Right lobe of liver (tissue), 6 donors: ENCODE data around the gene DNER. TPM values are rescaled to one million over a fixed set of nuclear protein-coding genes. Genes with fewer than 3 reads are reported as not detected.

ENCODE experiments used
- ATAC-seq, 4 donors: fragments of 200-7000 bp; cut with Tn5 transposase; one replicate each; pipeline ENCODE4 v1.9.1; 2020; ENCODE audit warnings: mild to moderate bottlenecking in 4 of 4, moderate library complexity in 4 of 4
- DNase-seq, 3 donors: peaks; one replicate each; pipeline ENCODE4 v3.0.0-alpha.2; 2020
- H3K27ac ChIP-seq, 3 donors: fragments of 200-600 bp; one replicate each; pipeline ENCODE4 v1.8.0; 2022
- H3K27me3 ChIP-seq, 2 donors: fragments of 200-600 bp; one replicate each; pipeline ENCODE4 v1.8.0; 2022
- H3K36me3 ChIP-seq, 4 donors: fragments of 200-600 bp; sonication (generic) in 1 of 4; one replicate each; pipeline versions ENCODE4 v1.5.1 to v1.8.0; 2017 to 2022; ENCODE audit warnings: control low read depth in 1 of 4
- H3K4me1 ChIP-seq, 4 donors: fragments of 200-600 bp; sonication (generic) in 1 of 4; one replicate each; pipeline versions ENCODE4 v1.5.1 to v1.8.0; 2017 to 2022; ENCODE audit warnings: control low read depth in 1 of 4
- H3K4me3 ChIP-seq, 3 donors: fragments of 200-600 bp; one replicate each; pipeline ENCODE4 v1.8.0; 2022
- H3K9me3 ChIP-seq, 4 donors: fragments of 200-600 bp; sonication (generic) in 1 of 4; one replicate each; pipeline versions ENCODE4 v1.5.1 to v1.8.0; 2017 to 2022; ENCODE audit warnings: control low read depth in 1 of 4
- POLR2A ChIP-seq: fragments of 450-650 bp; IDR thresholded peaks from one replicate; pipeline ENCODE4 v1.6.1; 2017; ENCODE audit warnings: antibody characterized with exemption, mild to moderate bottlenecking
- WGBS: methylation state at CpG from one replicate; pipeline ENCODE4 v1.1.6; 2018; ENCODE audit warnings: low coverage, low lambda C conversion rate; ENCODE audit not compliant: insufficient coverage; ENCODE audit errors: missing lambda C conversion rate; 5-methylcytosine and 5-hydroxymethylcytosine counted together
- intact Hi-C, 2 donors: fragments of 100-400 bp; cut with DNase I; formaldehyde crosslinking; loops; one replicate each; pipeline versions ENCODE4 v1.11.2 to v1.14.1; 2022
- total RNA-seq, 6 experiments: library from RNA; depleted of rRNA in 2 of 6; stranded (reverse); fragments of >200 nt in 2 of 6; fragmentation: NEBNext Ultra II Directional in 3 of 6; extraction: Animal tissue kit (Norgen Biotek cat#: 25700) in 3 of 6; gene quantifications; one replicate each; pipeline versions ENCODE4 v1.1.0 to v1.2.4, GENCODE V29; 2016 to 2023
- TF ChIP-seq, protein P1 (sequence below), 4 donors: fragments of 200-600 bp in 3 of 4; fragments of 450-650 bp in 1 of 4; IDR thresholded peaks; one replicate each; pipeline versions ENCODE4 v1.5.1 to v1.8.0; 2016 to 2022; ENCODE audit warnings: antibody characterized with exemption in 4 of 4, mild to moderate bottlenecking in 2 of 4
- donor health status: DM: no; HTN: yes; CAD: no.
- donor health status: DM: no; HTN: no; CAD: no.
- donor health status: DM: no; HTN: no; CAD: no.
- donor health status: DM: no; HTN: yes; CAD: no.
- donor health status: DM: no; HTN: yes; CAD: no.

The DNER gene
- total RNA-seq, 6 experiments from 2014 or later = 0.13 TPM; not detected in 5

DNA sequence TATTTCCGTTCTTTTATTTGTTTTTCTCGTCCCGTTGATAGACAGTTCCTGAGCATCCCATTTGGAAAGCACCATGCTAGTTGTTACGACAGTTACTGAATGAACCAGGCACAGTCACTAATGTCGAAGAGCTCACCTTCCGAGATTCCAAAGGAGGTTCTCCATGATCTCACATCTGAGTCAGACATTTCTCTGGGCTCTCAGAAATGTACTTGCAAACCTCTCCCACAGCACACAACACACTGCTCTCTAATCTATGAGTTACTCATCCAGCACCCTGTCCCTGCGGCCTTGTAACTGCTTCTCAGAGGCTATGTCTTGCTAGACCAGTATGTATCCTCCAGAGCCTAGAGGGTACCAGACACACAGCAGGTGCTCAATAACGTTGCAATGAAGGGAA lies 174.7 kb downstream of the DNER start:
- no peaks in the 10 kb centered on the region for H3K9me3 ChIP-seq
- ATAC-seq = no peak
- WGBS = 55% methylated on average over 8 of the region's 8 CpGs
- intact Hi-C loops = no loop called here
- TF ChIP-seq POLR2A = no peak
- TF ChIP-seq, protein P1, sequence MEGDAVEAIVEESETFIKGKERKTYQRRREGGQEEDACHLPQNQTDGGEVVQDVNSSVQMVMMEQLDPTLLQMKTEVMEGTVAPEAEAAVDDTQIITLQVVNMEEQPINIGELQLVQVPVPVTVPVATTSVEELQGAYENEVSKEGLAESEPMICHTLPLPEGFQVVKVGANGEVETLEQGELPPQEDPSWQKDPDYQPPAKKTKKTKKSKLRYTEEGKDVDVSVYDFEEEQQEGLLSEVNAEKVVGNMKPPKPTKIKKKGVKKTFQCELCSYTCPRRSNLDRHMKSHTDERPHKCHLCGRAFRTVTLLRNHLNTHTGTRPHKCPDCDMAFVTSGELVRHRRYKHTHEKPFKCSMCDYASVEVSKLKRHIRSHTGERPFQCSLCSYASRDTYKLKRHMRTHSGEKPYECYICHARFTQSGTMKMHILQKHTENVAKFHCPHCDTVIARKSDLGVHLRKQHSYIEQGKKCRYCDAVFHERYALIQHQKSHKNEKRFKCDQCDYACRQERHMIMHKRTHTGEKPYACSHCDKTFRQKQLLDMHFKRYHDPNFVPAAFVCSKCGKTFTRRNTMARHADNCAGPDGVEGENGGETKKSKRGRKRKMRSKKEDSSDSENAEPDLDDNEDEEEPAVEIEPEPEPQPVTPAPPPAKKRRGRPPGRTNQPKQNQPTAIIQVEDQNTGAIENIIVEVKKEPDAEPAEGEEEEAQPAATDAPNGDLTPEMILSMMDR (IDR thresholded peaks at IDR 0.05) = no peak
- H3K27me3 ChIP-seq = no peaks in the 10 kb centered on the region
- no peaks in the 10 kb centered on the region for H3K4me1 ChIP-seq
- no peak overlapping the region for H3K27ac ChIP-seq
- no peaks in the 10 kb centered on the region for H3K36me3 ChIP-seq
- no peak overlapping the region for H3K4me3 ChIP-seq
- no peak for DNase-seq

DNA sequence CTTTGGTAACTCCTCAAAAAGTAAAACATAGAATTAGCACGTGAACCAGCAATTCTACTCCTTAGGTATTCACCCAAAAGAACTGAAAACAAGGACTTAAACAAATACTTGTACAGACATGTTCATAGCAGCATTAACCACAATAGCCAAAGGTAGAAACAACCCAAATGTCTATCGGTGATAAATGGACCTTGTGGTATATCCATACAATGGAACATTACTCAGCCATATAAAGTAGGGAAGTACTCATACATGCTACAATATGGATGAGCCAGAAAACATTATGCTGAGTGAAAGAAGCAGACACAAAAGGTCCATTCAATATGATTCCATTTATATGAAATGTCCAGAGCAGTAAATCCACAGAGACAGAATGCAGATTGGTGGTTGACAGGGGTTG lies 182.8 kb downstream of the DNER start:
- intact Hi-C loops = no loop called here
- WGBS = 54% methylated on average over 2 of the region's 2 CpGs

DNA sequence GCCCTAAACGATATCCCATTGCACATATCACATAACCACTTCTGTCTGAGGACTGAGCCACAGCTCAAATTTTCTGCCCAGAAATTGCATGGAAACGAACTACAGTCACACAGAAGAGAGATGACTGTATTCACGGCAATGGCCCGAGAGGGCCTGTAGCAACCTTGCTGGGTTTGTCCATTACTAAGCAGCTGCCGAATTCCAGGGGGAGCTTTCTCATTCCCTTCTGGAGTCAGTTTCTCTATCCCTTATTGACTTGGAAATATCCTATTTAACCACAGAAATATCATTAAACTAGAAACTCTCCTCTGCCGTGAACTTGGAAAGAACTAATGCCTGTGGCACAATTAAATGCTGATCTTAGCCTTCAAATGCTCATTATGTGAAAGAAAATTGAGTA lies 183.9 kb downstream of the DNER start:
- no peak for TF ChIP-seq POLR2A
- TF ChIP-seq, protein P1 (IDR thresholded peaks at IDR 0.05) = no peak
- no peaks in the 10 kb centered on the region for H3K9me3 ChIP-seq
- no peak overlapping the region for H3K4me3 ChIP-seq
- whole genome bisulfite sequencing = 70% methylated on average over 6 of the region's 6 CpGs
- DNase-seq = no peak
- no peak for ATAC-seq
- no peaks in the 10 kb centered on the region for H3K36me3 ChIP-seq
- H3K27me3 ChIP-seq = no peaks in the 10 kb centered on the region
- H3K27ac ChIP-seq = no peak overlapping the region
- H3K4me1 ChIP-seq = no peaks in the 10 kb centered on the region
- intact Hi-C loops = no loop called here

More for the DNA sequence above, 182.8 kb downstream of the DNER start:
- no peak for TF ChIP-seq POLR2A
- TF ChIP-seq, protein P1 (IDR thresholded peaks at IDR 0.05) = no peak
- Histone ChIP-seq H3K4me1 (no peaks in the 10 kb centered on the region), H3K27ac (no peak overlapping the region), H3K36me3 (no peaks in the 10 kb centered on the region), H3K4me3 (no peak overlapping the region), H3K27me3 (no peaks in the 10 kb centered on the region), H3K9me3 (no peaks in the 10 kb centered on the region)
- no peak for ATAC-seq
- no peak for DNase-seq

DNA sequence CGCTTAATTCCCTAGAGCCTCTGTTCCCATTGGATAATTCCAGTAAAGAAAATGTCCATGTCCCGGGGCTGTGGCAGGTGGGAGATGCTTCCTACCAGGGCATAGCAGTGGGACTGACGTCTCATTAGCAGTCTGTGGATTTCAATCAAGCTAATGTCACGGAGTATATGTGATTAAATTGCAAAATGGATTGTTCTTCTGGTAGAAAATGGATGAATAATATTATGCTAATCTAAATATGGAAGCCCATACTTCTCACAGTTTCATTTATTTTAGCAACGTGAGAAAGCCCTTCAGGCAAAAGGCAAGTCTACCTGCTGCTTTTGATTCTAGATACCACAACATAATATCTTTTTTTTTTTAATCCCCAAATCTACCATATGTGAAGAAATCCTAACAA lies 185.5 kb downstream of the DNER start:
- WGBS = 50% methylated on average over 5 of the region's 5 CpGs
- intact Hi-C loops = no loop called here
- H3K27me3 ChIP-seq = no peaks in the 10 kb centered on the region
- H3K9me3 ChIP-seq = no peaks in the 10 kb centered on the region
- H3K27ac ChIP-seq = no peak overlapping the region
- no peaks in the 10 kb centered on the region for H3K36me3 ChIP-seq
- no peaks in the 10 kb centered on the region for H3K4me1 ChIP-seq
- DNase-seq (no peak), ATAC-seq (no peak)
- no peak overlapping the region for H3K4me3 ChIP-seq
- TF ChIP-seq, protein P1 (IDR thresholded peaks at IDR 0.05) = no peak

DNA sequence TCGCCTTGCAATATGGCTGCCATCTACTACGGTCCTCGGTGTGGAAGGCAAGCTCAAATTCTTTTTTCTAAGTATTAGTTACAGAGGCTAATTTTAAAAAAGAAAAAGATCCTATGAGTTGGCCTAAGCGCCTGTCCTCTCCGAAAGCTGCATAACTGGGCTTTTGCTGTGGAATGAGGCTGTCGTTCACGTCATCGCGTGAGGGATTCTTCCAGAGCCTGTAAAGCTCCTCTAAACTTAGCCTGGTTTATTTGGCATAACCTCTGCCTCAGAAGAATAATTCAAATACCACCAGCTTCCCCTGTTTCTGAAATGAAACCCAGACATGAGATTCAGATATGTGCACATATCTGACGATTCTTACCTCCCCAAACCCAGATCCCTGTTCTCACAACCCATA lies 187.4 kb downstream of the DNER start:
- DNase-seq (no peak), ATAC-seq (no peak)
- H3K27me3 ChIP-seq = no peaks in the 10 kb centered on the region
- H3K36me3 ChIP-seq = no peaks in the 10 kb centered on the region
- intact Hi-C loops = no loop called here
- no peak overlapping the region for H3K4me3 ChIP-seq
- no peak overlapping the region for H3K27ac ChIP-seq
- no peaks in the 10 kb centered on the region for H3K9me3 ChIP-seq
- TF ChIP-seq, protein P1 (IDR thresholded peaks at IDR 0.05) = no peak
- TF ChIP-seq POLR2A = no peak
- H3K4me1 ChIP-seq = no peaks in the 10 kb centered on the region
- WGBS = 83% methylated on average over 9 of the region's 10 CpGs
